Fibroblast of skin of left biceps (primary cell): Measurements from ENCODE around the gene TMCC1.

Experiments
- DNase-seq, 2 experiments: peaks; one replicate each; pipeline ENCODE4 v3.0.0-alpha.2; 2013; ENCODE audit warnings: low read depth in 2 of 2

The TMCC1 gene

DNA sequence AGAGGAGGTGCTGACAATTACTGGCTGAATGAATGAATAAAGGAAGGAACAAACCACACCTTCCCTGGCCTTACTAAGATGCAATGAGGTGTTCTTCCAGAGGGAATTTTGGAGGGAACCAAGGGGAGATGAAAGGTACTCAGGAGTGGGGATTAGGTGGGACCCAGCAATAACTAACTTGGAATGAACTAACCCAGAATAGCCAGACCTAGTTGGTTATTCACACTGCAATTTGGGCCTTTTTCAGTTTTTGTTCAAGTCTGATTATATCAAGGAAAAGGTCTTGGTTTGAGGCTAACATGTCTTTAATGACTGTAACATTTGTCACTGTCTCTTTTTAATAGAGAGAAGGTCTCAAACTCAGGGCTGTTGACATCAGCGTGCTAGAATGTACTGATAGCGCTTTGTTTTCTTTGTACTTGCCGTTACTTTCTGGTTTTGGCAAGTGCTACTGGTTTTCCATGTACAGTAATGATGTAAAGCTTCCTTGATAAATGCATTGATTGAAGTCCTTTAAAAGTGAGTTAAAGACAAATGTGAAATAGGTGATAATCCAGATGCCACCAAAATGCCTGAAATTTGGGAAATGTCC is 283.8 kb downstream of the TMCC1 start:
- DNase-seq: no peak

- no peak for DNase-seq
These were observed 284.4 kb downstream of the TMCC1 start for GRCh38 chr3:129608936-129609590.

DNA sequence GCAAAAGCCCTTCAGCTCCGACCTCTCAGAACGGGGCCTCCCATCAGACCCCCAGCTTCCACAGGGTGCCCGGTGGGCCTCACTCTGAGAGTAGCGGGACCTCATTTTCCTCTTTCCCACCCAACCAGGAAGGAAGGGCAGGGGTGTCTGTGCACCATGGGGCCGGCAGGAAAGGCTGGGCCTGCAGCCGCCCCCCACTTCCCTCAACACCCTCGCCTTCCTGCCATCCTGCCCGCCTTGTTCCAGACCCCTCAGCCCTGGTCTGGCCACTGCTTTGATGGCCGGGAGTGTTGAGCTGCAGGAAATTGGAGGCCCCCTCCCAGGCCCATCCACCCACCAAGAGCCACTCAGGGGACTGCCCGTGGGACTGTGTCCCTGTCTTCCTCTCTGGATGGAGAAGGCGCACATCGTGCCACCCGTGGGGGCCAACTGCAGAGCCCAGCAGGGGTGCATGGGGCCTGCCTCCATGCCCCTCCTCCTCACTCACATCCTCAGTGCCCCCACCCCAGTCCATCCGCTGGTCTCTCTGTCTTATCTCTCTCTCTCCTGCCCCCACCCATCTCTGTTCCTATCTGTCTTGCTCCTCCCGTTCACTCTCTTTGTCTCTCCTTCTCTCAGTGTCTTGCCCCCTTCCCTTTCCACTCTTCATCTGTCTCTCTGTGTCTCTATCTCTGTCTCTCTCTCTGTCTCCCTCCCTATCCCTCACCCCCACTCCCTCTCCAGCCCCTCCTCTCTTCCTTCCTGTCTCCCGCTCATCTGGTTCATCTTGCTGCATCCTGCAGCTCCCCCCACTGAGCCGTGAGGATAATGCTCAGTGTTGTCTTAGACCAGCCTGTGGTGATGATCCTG is 285.2 kb downstream of the TMCC1 start:
- no peak for DNase-seq

DNA sequence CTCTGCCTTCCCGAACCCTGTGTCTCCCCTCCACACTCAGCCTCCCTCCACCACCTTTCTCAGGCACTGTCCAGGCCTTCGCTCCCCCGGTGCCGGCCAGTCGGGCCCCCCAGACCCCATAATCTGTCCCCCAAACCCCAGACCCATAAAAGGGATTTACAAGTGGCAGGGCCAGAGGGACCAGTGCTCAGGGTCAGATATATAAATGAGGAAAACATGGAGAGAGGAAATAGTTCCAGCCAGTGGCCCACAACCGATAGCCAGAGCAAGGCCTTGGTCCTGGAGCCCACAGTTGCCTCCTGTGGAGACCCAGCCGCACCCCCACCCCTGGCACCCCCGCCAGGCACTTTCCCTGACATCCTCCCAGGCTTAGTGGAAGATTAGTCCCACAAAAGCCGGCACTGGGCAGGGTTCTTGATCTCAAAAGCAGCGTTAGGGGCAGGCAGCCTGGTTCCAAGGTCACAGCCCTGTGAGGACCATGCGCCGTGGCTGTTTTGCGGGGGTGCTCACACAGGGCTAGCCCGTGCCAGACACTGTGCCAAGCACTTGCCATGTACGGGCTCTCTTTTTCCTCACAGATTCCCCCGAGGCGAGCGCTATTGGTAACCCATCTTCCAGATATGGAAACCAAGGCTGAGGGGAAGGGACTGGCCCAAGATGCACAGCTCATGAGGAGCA is 286.0 kb downstream of the TMCC1 start:
- DNase-seq: no peak

GRCh38 chr3:129606636-129607390 is 286.7 kb downstream of the TMCC1 start, which contains the start of gene PLXND1:
PLXND1 (minus strand) TSS chr3:129606676; CDS start chr3:129606639, 37 bp downstream.
- no peak for DNase-seq

DNA sequence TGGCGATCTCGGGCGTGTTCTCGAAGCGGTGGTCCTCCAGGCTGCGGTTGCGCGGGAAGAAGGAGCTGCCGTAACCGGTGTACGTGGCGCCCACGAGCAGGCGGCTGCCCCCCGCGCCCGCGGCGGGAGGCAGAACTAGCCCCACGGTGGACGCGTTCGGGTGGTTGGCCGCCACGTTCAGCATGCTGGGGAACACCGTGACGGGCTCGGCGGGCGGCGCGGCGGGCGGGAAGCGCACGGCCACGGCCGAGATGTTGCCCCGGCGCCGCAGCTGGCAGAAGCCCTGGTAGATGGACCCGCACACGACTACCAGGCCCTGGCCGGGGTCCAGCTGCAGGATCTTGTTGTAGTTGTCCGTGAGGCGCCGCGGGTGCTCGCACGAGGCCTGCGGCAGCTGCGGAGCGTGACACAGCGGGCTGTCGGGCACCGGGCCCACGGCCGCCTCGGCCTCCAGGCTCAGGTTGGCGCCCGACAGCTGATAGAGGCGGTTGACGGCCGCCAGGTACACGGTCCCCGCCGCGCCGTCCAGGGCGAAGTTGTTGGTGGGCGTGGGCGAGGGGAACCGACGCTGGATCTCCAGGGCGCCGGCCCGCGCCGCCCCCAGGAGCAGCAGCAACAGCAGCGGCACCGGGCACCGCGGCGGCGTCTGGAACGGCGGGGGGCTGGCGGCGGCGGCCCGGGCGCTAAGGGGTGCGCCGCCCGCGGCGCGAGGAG is 287.4 kb downstream of the TMCC1 start:
- no peak for DNase-seq

GRCh38 chr3:129605203-129605921 is 288.1 kb downstream of the TMCC1 start:
- no peak for DNase-seq

GRCh38 chr3:129604767-129605166 is 288.7 kb downstream of the TMCC1 start:
- DNase-seq: no peak

DNA sequence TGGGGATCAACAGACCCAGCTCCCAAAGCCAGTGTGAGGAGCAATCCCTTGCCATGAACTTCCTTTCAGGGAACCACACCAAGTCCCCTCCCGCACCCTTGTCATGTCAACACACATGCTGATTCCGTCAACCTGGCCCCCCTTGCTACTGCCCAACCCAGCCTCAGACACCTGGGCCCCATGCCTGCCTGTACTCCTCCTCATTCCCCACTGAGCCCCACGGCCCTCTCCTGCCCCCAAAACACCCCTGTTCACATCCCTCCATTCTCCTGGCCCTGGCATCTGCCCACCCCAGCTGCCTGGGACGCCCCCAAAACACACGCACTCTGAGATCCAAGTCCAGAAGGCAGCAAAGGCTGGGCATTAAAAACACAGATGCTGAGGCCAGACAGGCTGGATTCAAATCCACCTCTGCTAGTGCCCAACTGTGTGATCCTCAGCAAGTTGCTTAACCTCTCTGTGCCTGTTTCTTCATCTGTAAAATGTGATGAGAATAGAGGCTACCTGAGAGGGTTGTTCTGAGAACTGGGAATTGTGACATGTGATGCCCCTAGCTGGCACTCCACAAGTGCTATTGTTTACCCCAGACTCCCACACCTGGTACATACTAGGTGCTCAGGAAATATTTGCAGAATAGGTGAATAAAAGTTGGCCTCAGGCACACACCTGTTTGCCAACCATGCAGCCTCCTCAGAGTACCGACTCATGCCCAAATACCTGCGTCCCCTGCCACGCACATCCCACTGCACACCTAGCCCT is 289.3 kb downstream of the TMCC1 start:
- no peak for DNase-seq

DNA sequence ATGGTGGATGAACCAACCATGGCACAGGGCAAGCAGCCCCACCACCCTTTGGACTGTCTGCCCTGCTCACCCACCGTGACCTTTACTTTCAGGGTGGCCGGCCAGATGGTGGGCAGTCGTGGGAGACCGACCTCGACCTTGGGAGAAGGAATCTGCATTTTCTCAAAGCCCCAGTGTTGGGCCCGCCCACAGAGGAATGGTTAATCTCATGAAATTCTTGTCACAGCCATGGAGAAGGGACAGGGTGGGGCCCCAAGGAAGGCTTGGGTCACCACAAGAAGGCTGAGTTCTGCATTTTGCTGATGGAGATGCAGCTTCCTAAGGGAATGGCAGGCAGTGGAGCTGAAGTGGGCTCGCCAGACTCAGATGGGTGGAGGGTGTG is 290.0 kb downstream of the TMCC1 start:
- no peak for DNase-seq

DNA sequence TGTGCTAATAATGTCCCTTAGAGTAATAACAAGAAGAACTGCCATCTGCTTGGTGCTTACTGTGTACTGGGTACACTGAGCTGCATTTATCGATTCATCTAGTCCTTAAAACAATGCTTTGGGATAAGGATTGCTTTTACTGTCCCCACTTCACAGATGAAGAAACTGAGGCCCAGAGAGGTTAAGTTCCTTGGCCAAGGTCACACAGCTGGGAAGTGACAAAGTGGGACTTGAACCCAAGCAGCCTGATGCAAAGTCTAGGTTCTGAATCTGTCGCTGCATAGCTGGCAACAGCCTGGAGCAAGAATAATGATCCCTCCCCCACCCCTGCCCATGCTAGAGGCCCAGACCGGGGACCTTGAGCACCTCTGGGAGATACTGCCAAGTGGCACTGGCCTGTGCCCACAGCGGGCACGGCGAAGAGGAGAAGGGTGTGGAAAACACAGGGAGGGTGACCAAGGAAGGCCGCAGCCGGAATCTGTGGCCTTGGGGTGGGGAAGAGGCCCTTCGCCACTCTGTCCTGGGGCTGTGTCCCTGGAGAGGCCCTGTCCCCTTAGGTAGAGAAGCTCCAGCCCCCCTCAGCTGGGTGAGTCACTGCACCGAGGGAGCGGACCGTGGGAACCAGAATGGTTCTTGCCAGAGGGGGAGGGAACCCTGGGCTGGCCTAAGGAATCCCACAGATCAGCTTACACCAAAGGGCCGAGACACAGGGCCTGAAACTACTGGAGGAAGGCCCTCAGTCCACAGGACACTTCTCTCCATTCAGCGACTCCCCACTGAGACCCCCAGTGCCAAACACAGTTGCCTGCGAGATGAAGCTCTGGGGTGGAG is 290.6 kb downstream of the TMCC1 start:
- peak in 1 of 2 experiments; percentile 51 for DNase-seq

DNA sequence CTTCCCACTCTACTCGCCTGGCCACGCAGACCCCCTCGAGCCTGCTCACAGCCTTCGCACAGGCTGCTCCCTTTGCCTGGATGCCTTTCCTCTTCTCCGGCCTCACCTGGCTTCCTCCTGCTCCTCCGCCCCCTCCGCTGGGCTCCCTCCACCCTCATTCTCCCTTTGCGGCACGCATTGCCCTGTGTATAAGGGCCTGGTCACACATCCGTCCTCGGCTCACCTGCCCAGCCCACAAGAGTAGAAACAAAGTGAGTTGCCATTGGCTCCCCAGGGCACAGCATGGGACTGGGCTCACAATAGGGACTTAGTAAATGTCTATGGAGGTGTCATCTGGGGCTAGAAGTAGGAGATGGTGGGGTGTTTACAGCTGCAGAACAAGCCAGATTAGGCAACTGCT is 291.2 kb downstream of the TMCC1 start:
- DNase-seq: no peak

DNA sequence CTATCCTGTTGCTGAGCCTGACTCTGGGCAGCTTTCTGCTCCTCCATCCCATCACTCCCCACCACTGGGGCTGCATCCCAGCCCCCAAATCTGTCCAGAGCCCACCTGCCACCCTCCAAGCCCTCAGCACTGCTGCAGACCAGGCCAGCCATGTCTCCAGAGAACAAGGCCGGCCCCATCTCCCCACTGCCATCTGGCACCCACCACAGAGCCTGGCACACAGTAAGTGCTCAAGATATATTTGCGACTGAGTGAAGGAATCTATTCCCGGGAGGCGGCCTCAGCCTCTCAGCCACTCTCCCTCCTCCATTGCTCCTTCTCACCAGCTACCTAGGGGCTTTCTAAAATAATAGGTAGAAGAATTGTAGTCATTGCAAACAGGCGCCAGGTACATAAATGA is 291.8 kb downstream of the TMCC1 start:
- no peak for DNase-seq

DNA sequence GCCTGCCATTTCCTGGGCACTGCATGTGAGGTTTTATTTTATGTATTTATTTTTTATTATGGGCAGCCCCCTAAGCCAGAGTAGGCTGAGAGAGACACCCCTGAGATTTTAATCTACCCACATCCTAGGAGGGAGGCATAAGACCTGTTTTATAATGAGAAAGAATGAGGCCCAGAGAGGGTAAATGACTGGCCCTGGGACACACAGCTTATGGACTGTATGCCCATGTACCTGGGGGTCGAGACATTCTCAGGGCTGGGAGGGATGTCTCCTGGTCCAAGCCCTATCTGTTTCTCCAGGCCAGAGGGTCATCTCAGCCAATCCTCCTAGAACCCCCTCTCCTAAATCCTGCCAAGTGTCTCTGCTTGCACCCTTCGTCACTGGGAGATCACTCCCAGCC is 293.2 kb downstream of the TMCC1 start:
- no peak for DNase-seq

- DNase-seq: no peak
These were observed 293.9 kb downstream of the TMCC1 start for GRCh38 chr3:129599607-129600006.

GRCh38 chr3:129599073-129599472 is 294.4 kb downstream of the TMCC1 start:
- DNase-seq: no peak

DNA sequence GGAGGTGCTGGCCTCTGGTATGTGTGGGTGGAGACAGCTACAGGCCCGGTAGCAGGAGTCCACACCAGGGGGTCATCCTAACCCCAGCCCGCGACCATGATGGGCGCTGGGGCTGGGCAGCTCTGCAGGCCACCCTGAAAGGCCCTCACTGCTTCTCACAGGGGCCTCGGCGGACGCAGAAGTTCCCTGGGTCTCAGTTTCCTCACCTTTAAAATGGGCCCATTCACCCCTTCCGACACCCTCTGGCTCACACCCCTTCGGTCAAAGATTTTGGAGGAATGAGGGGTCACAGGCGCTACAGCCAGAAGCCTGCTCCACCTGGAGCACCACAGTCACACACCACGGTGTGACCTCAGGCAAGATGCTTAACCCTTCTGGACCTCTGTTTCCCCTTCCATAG is 295.0 kb downstream of the TMCC1 start:
- no peak for DNase-seq

GRCh38 chr3:129598000-129598381 is 295.5 kb downstream of the TMCC1 start:
- DNase-seq: no peak
